ENCODE results near the gene PLAC9.

Gene PLAC9

GRCh38 chr10:80139265-80139664 is 6.7 kb downstream of the PLAC9 start:
- DNase-seq (ENCODE audit: low spot score) = no peak

DNA sequence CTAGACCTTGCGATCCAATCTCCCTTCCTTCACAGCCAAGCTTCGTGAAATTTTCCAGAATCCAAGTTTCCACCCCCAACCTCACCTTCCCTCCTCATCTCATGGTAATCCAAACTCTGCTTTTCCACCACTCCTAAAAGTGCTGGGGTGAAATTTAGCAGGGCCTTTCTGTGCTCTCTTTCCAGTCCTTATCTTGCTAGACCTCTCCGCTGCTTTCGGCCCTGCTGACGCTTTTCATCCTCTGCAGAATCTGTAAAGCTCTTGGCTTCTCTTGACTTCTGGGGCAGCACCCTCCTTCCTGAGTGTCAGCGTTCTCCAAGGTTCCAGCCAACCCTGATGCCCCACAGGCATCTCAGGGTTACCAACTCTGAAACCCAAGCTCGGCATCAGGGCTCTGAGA is 7.7 kb downstream of the PLAC9 start:
- DNase-seq (ENCODE audit: low spot score) = no peak

DNA sequence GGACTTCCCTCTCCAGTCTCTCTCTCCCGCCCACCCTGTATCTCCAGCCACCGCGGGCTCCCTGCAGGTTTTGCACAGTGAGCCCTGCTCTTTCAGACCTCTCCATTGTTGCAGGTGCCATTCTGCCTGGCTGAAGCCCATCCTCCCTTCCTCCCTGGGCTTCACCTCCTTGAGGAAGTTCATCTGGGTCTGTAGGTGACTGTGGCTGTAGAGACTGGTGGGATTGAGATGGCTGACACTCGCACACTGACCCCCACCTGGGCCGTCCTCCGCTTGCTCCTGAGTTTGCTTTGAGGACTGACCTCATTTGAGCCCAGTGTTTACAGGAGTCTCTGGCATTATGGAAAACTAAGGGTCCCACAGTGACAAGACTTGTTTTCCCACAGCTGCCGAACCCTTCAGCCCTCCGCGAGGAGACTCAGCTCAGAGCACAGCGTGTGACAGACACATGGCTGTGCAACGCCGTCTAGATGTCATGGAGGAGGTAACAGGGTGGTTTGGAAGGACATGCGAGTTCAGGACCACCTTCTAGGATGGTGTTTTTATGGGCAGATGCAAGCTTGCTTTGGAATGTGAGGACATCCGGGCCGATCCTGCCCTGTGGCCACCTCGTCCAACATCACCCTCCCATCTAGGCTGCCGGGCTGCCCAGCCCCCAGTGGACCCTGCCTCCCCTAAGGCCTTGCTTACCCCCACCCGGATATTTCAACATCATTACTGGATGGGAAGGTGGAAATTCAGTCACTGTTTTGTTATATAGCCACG is 9.3 kb downstream of the PLAC9 start:
- DNase-seq (ENCODE audit: low spot score) = no peak

DNA sequence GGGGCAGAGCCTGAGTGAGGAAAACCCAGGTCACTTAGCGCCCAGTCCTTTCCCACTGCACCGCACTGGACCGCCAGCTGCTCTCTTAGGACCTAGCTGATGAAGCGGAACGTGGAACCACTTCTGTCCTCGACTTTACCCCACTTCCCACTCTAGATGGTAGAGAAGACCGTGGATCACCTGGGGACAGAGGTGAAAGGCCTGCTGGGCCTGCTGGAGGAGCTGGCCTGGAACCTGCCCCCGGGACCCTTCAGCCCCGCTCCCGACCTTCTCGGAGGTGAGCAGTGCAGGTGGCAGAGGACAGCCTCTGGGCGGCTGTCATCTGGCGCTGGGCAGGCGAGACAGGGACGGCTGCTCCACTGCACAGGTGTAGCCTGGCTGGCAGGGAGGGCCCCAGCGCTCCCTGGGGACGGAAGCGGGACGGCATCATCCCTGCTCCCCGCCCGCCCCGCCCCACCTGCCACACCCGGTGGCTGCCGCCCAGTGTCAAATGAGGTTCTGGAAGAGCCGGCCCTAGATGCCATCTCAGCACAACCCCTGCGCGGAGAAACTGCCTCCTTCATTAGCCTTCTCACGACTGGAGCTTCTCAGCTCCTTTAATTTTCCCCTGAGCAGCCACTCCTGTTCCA is 11.7 kb downstream of the PLAC9 start:
- peak; percentile 80 for DNase-seq (ENCODE audit: low spot score)

GRCh38 chr10:80144696-80145131 is 12.2 kb downstream of the PLAC9 start:
- peak; percentile 25 for DNase-seq (ENCODE audit: low spot score)

DNA sequence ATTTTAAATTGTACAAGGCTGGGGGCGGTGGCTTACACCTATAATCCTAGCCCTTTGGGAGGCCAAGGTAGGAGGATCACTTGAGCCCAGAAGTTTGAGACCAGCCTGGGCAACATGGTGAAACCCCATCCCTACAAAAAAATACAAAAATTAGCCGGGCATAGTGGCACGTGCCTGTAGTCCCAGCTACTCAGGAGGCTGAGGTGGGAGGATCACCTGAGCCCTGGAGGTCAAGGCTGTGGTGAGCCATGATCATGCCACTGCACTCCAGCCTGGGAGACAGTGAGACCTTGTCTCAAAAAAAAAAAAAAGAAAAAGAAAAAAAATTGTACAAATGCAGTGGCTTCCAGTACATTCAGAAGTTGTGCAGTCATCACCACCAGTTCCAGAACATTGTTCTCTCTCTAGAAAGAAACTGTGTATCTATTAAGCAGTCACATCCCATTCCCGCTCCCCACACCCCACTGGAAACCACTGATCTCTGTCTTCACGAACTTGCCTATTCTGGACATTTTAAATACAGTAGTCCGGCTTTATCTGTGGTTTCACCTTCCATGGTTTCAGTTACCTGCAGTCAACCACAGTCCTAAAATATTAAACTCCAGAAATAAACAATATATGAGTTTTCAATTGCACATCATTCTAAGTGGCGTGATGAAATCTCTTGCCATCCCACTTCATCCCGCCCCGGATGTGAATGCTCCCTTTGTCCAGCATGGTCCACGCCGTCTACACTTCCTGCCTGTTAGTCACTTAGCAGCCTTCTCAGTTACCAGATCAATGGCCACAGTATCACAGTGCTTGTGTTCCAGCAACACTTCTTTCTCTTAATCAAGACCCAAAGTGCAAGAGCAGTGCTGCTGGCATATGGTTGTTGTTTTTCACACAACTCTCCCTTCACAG is 13.1 kb downstream of the PLAC9 start:
- DNase-seq (ENCODE audit: low spot score) = peak; percentile 88

DNA sequence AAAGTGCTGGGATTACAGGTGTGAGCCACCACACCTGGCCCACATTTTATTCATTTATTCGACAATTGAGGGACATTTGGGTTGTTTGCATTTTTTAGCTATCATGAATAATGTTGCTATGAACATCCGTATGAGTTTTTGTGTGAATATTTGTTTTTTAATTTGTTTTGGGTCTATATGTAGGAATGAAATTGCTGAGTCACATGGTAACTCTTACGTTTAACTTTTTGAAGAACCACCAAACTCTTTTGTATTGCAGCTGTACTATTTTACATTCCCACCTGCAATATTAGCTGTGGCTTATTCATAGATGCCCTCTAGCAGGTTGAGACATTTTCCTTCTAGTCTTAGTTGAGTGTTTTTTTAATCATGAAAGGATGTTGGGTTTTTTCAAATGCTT is 14.4 kb downstream of the PLAC9 start:
- no peak for DNase-seq (ENCODE audit: low spot score)

GRCh38 chr10:80148166-80148805 is 15.8 kb downstream of the PLAC9 start:
- DNase-seq (ENCODE audit: low spot score) = no peak

- DNase-seq (ENCODE audit: low spot score) = no peak
These were observed 16.6 kb downstream of the PLAC9 start for GRCh38 chr10:80149123-80149522.

DNA sequence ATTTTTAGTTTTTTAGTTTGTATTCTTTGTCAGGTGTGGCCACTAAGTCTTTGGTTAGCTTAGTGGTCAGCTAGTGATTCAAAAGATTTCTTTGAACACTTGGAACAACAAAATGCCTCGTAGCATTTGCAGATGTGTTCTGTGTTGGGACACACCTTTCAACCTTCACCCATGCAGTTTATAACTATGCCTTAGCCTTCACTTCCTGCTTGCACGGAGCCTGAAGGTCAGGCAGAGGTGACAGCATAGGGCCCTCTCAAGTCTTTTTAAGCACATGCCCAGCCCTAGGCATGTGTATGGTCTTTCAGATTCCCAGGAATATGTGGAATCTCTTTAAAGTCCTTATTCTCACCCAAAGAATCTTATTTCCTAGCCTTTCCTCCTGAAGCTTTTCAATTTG is 17.6 kb downstream of the PLAC9 start:
- DNase-seq (ENCODE audit: low spot score) = no peak

DNA sequence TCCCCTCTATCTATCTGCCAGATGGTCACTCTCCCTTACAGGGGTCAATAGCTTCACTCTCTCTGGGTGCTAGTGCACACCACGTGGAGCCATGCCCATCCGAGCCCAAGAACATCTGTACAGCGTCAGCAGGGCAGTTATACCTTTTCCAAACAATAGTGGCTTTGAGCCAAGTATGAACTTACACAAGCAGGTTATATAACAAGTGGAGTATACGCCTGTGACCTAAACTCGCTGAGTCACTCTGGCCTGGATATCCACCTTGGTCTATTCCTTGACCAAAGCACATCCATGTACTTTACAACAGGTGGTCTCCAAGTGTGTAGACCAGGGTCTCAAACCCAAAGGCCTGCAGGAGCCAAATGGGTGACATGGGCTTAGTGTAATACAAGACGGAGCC is 20.3 kb downstream of the PLAC9 start:
- DNase-seq (ENCODE audit: low spot score) = no peak

DNA sequence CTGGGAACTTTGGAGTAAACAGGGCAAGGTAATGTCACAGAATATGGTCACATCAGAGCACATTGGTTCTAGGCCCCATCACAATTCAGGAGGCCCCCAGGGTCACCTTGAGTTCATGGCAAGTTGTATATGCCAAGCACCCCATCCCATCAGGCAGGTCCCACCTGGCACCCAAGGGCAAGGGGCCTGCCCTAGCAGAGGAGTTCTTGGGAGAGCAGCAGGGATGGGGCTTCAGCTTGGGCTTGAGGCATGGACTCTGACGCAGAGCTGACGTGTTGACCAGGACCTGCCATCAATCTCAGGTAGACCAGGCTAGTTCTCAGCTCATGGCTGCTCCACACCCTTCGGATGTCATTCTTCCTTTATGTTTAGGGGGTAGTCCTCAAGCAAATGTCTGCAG is 20.9 kb downstream of the PLAC9 start:
- DNase-seq (ENCODE audit: low spot score) = no peak

- no peak for DNase-seq (ENCODE audit: low spot score)
These were observed 22.1 kb downstream of the PLAC9 start for GRCh38 chr10:80154626-80154977.

GRCh38 chr10:80154978-80155695 is 22.6 kb downstream of the PLAC9 start:
- DNase-seq (ENCODE audit: low spot score) = no peak

GRCh38 chr10:80155696-80156215 is 23.2 kb downstream of the PLAC9 start:
- no peak for DNase-seq (ENCODE audit: low spot score)

DNA sequence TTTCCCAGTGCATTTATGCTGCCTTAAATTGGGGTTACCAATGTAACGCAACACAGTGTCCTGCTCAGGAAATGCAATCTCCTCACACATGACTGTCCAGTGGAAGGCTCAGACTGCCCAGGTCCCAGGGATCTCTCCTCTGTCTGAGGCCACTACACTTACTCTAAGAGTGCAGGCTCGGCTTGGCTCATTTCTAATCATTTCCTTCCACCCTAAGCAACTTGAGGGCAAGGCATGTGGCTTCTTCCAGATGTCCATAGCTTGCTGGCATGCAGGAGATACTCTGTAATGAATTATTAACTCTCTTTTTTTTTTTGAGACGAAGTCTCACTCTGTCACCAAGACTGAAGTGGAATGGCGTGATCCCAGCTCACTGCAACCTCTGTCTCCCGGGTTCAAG is 23.7 kb downstream of the PLAC9 start:
- no peak for DNase-seq (ENCODE audit: low spot score)

- no peak for DNase-seq (ENCODE audit: low spot score)
These were observed 25.0 kb downstream of the PLAC9 start for GRCh38 chr10:80157561-80157960.

- DNase-seq (ENCODE audit: low spot score) = no peak
These were observed 25.6 kb downstream of the PLAC9 start for GRCh38 chr10:80158126-80158525.

DNA sequence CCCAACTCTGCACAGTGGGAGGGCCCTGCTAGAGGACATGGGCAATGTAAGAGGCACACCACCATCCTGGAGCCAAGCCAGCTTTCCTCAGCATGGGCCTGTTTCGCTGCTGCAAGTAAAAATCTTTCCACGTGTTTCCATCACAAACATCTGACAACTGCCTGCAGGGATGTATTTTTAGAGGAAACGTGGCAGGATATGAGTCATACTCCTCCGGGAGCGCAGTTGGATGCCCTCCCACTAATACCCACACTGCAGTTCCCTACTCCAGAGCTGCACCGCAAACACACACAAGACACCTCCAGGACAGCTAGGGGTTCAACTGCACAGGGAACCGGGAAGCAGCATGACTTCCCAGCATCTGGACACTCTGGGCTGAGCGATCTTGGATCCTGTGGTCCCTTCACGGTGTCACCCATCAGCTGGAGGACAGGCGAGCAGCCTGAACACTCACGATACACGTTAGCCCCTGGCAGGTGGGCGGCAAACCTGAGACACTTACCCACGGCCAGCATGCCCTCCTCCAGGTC is 26.1 kb downstream of the PLAC9 start:
- DNase-seq (ENCODE audit: low spot score) = peak; percentile 90

DNA sequence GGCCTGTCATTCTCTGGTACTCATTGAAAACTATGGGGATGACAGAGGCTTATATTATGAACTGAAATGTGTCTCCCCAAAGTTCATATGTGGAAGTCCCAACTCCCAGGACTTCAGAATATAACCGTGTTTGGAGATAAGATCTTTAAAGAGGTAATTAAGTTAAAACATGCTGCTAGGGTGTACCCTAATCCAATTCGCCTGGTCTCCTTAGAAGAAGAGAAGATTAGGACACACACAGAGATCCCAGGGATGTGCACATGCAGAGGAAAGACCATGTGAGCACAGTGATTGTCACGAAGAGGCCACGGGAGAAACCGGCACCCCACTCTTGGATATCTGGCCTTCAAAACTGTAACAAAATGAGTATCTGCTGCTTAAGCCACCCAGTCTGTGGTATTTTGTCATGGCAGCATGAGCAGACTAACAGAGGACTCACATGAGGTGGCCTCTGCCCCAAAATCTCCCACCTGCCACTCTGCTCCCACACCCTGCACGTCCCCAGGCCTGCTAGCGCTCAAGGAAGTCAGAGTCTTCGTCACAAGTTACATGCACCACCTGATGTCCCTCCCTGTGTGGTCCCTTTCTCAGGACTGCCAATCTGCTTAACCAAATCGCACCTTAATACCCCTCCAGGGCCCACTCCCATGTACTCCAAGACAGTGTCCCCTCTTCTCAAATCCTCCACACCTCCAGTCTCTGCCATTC is 26.8 kb downstream of the PLAC9 start:
- no peak for DNase-seq (ENCODE audit: low spot score)
